Activated CD8-positive, alpha-beta memory T cell treated with anti-CD3 and anti-CD28 coated beads, Interleukin-2, amount 50 U/mL, for 24 hours (primary cell): ENCODE results near the gene THRA.

Experiments
- DNase-seq: peaks from one replicate; pipeline ENCODE4 v3.0.0-alpha.2; 2020; ENCODE audit errors: extremely low read depth

The THRA gene

DNA sequence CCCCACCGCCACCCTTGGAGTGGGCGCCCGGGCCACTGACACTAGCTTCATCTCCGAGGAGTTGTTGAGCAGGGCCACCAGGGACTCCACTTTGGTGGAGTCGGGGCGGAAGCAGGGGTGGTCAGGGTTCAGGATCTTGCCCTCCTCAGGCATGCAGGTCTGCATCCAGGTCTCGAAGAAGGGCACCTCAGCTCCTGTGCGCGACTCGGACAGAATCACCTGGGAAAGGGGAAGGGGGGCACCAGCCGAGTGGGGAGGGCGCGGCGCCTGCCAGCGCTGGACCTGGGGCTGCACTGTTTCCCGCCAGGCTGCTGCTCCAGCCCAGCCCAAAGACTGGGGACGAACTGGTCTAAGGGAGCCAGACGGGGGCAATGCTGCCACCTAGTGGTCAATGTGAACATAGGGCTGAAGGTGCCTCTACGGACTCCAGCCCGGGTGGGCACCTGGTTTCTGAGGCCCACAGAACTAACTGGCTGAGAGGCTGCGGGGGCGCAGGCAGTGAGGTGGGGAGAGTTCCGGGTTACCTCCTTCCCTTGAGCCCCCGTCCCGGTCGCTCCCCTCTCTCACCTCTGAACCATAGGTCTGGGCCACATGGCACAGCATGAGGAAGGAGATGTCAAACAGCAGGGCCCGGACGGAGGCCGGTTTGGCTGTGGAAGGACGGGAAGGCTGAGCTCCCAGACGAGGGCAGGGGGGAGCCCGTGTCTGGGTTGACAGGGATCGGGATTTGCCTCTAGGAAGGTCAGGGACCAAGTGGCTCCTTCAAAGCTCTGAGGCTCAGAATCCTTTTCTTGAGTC, 35.8 kb upstream of the THRA start:
- peak; percentile 58 for DNase-seq

- no peak for DNase-seq
Observed at GRCh38 chr17:40027614-40028012, 35.2 kb upstream of the THRA start.

DNA sequence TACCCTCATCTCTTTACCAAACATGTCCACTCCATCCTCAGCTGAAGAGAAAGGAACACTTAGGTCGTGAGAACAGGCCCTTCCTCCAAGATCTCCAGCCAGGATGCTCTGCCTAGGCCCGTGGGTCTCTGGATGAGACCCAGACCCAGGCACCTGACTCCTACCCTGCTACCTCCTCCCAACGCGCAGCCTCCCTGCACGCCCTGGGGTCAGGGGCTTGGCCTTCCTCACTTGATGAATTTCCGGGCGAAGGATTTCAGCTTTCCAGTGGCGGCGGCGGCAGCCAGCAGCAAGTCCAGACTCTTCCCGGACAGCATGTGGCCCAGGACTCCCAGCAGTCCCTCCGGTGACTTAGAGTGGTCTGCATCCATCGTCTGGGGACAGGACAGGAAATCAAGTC, 34.2 kb upstream of the THRA start:
- DNase-seq, result no peak

- no peak for DNase-seq
Observed at GRCh38 chr17:40031706-40032105, 31.1 kb upstream of the THRA start.

DNA sequence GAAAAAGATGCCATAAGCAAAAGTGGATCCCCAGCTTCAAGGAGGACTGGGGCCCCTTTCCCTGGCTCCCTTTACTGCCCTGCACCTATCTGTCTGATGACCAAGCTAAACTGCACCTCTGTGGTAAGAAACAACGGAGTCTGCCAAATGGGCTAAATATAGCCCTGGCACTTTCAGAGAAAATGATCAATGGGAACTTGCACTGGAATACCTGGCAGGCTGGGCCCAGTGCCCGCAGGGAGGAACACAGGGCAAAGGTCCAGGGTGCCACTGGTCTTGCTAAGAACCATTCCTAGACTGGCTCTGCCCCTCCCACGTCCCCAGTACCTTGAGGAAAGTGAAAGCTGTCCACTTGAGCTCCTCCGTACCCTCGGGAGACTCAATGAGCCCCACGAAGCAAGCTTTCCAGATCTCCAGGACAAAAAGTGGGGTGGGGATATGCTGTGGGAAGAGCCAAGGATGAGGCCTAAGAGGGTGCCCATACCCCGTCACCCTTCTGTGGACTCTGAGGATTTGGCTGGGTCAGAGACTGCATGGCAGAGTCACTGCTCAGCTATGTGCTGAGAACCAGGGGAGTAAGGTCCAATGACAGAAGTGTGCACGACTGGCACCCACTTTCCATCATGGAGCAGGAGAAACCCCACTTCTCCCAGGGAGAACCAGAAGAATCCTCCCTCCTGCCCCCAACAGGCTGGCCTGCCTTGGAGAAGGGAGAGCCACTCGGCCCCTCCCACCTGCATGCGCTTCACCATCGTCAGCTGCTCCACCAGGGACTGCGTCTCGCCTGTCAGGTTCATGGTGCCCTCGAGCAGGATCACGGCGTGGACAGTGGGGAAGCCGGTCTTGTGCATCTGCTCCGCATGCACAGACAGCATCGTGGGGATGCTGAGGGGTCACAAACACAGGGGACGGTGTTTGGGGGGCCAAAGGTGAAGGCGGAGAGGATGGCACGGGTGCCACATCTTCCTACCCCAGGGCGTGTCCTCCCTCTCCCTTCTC, 30.1 kb upstream of the THRA start:
- no peak for DNase-seq

GRCh38 chr17:40033339-40033738, 29.4 kb upstream of the THRA start:
- DNase-seq, result no peak

DNA sequence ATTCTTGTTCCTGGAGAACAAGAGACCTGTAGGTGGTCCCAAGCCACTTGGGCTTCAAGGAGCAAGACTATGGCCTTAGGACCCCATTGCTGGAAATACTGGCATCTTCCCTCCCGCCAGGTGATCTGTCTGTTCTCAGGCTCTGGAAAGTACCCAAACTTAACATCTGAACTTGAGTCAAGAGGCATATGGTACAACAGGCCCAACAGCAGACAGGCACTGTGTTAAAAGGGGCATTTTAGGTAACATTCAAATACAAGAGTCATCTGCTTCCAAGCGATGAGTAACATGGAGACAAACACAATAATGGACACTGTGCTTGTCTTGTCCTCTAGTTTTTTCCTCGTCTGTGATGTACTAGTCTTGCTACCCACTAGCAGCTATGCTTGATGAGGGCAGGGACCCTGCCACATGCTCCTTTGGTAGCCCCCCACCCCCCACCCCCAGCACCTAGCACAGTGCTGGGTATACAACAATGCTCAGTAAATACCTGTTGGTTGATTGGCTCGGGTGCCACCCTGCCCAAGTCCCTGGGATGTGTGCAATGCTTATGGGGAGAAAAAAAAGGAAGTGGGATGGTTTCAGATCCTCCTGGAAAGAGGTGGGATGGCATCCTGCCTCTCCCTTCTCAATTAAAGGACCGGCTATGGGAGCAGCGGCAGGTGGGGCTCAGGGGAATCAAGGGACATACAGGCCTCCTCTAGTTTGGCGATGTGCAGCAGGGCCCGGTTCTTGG, 28.2 kb upstream of the THRA start:
- DNase-seq, result no peak

DNA sequence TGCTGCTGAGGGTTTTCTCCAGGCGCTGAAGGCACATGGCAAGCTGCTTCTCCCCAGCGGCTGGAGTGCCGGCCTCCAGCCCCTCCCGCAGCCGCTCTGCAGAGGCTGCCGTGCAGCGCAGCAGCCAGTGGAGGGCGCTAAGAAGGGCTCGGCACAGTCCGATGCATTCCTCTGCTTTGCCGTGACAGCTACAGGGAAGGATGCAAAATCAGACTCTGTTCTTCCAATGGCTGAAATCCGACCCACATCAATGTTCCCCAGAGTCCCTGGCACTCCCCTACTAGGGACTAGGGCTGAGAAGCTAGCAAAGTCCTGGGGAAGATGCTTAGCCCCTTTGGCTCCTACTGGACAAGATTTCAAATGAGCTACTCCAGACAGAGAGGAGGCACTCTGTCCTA, 27.6 kb upstream of the THRA start:
- no peak for DNase-seq

- DNase-seq, result no peak
Observed at GRCh38 chr17:40038882-40039513, 23.8 kb upstream of the THRA start.

- DNase-seq, result no peak
Observed at GRCh38 chr17:40041196-40041595, 21.6 kb upstream of the THRA start.

GRCh38 chr17:40056379-40057015, 6.3 kb upstream of the THRA start:
- DNase-seq, result no peak

DNA sequence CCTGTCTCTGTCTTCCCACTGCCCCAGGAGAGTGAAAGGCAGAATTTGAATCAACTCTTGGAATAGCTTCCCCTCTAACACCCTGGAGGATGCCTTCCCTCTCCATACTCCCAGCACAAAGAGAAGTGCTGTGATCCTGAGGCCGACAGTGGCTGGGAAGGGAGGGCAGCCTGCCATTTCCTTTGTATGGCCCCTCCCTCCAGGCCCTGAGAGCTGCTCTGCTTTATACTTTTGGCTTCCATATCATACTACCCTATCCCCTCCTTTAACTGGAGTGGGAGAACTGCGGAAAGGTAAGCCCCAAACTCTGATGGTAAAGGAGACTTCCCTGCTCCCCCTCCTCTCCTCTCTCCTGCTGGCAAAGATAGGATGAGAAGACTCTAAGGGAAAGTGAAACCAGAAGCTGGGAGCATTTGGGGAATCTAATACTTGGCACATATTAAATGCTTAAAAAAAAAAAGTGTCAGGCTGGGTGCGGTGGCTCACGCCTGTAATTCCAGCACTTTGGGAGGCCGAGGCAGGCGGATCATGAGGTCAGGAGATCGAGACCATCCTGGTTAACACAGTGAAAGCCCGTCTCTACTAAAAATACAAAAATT, 4.5 kb upstream of the THRA start:
- DNase-seq, result no peak

DNA sequence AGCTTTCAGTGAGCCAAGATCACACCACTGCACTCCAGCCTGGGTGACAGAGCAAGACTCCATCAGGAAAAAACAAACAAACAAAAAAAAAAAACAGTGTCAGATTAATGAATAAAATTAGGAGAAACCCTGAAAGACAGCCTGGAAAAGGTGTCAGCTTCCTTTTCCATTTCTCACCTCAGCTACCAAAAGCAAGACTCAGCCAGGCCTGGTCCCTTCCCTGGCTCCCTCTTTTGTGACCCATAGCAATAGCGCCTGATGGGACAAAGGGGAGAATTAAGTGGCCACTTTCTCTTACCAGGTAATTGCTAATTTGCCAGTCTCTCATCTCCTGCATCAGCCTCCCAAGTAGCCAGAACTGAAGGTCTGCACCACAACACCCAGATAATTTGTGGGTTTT, 3.9 kb upstream of the THRA start:
- DNase-seq, result no peak

DNA sequence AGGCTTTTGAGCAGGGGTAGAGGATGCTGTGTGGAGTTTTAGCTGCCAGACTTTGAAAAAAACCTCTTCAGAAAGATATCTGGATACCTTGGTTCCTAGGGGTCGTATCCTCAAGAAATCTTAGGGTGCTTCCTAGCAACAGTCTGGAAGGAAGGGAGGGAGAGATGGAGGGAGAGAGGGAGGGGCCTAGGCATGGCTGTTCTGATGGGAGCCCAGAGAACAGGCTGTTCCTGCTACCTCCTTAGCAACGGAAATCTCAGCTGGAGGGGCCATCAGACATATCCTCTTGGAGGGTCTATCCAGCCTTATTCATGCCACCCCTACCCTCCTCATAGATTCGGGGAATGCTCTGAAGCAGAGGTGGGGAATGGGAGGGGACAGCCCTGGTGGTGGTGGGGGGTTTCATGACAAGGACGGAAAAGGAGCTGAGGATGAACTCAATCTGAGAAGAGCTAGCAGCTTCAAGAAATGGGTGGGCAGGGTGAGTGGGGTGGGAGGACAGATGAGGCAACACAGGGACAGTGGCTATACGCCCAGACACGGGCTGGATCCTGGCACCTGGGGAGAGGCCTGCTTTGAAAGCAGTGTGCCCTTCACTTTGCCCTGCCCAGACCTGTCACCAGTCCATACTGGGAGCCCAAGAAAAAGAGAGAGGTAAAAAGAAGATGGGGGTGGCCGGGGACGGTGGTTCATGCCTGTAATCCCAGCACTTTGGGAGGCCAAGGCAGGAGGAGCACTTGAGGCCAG, 2.9 kb upstream of the THRA start:
- DNase-seq, result no peak

DNA sequence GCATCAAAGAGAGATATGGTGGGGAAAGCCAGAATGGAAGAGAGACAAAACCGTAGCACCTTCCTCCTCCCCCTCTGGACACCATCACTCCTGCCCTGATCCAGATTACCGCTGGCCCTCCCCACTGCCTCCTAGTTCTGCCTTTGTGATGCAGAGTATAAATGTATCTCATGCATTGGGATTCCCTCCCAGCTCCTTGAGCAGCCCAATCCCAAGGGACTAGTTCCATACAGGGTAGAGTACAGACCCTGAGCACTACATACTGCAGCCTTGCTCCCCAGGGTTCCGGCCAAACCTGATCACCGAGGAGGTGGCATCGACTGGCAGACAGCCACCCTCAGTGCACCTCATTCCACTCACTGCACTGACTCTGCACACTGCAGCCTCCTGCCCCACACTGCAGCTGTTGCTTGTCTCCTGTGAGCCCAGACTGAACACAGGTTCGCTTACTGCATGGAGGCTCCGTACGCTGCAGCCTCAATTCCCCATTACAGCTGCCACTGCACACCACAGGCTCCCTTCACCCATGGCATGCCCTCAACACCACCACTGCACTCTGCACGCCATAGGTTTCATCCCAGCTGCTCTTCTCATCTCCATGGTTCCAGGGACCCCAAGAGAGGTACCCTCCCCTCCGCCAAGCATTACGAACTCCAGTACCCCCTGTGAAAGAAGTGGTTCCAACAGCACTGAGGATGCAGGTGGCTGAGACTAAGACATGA, 1.7 kb upstream of the THRA start:
- DNase-seq, result no peak

DNA sequence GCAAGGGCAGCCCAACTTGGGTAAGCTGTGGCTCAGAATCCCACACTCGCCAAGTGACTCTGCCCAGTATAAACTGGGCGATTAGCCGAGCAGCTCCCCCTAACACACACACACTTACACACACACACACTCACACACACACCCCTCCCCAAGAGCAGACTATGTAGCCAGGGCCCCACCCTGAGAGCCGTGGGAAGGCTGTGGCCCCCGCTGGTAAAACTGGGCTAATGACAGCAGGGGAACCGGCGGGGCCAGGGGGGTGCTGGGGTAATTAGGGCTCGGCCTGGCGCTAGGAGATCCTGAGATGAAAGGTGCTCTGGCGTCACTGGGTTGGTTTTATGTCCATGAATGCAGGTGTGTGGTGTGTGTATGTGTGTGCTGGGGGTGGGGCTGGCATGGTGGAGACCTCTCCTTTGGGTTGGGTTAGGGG, 1.1 kb upstream of the THRA start:
- no peak for DNase-seq

DNA sequence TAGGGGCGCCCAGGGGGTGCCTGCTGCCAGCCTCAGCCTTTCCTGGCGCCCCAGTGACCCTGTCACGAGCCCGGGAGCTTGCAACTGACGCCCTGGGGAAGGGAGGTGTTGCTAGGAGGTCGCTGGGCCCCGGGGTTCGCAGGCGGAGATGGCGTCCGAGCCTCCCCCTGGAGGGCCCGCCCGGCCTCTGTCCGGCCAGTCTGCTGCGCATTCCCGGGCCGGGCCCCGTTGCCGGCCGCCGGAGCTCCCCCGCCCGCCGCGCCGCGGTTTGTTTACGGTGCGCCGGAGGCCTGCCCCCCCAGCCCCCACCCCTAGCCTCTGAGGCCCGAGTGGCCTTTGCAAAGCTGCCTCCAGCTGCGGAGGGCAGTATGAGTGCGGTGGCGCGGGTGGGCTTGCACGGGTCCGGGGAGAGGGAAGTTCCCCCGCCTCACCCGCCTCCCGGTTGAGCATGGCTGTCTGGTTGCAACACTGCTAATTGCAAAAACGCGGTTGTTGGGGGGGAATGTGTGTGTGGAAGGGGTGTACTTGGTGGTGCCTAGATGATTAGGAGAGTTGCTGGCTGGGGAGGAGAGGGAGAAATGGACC, 514 bp downstream of the THRA start:
- DNase-seq, result no peak

DNA sequence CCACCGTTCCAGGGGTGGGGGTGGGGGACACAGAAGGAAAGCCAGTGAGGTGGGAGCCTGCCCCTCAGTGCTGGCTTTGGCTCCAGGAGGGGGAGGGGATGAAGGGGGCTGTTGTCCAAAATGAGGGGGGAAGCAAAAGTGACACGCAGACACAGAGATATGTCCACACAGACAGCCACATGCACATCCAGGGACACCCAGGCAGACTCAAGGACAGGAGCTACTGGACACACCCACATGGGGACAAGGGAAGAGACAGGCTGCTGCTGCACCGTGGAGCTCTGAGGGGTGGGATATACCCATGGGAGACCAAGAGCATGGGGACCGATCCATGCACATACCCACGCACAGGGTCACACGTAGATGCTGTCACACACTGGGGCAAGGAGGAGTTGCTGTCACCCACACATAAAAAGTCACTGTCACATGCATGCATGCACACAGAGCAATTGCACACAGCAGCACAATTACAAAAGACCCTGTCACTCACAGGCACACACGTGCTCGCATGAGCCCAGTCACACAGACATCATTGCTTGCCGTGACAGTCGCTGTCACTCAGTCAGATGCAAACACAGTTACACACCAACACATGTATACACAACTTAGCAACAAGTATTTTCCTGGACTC, 1.3 kb downstream of the THRA start:
- no peak for DNase-seq
